ENCODE measurements around the gene CEL.

Gene CEL

GRCh38 chr9:133086894-133087293, 25.1 kb downstream of the CEL start:
- DNase-seq (ENCODE audit: low read depth), result no peak
- H3K4me3 ChIP-seq (ENCODE audit: low read depth, low read length), result no peak overlapping the region
- TF ChIP-seq CTCF (IDR thresholded peaks at IDR 0.05; ENCODE audit: insufficient read depth, low read depth, low read length, missing control alignments), result no peak

GRCh38 chr9:133087429-133088145, 25.8 kb downstream of the CEL start:
- DNase-seq (ENCODE audit: low read depth), result no peak
- no peak for TF ChIP-seq CTCF (IDR thresholded peaks at IDR 0.05; ENCODE audit: insufficient read depth, low read depth, low read length, missing control alignments)
- no peak overlapping the region for H3K4me3 ChIP-seq (ENCODE audit: low read depth, low read length)

- no peak for DNase-seq (ENCODE audit: low read depth)
- H3K4me3 ChIP-seq (ENCODE audit: low read depth, low read length), result no peak overlapping the region
- no peak for TF ChIP-seq CTCF (IDR thresholded peaks at IDR 0.05; ENCODE audit: insufficient read depth, low read depth, low read length, missing control alignments)
Measured at GRCh38 chr9:133088146-133088750, 26.5 kb downstream of the CEL start.

- DNase-seq (ENCODE audit: low read depth), result no peak
- no peak for TF ChIP-seq CTCF (IDR thresholded peaks at IDR 0.05; ENCODE audit: insufficient read depth, low read depth, low read length, missing control alignments)
- no peak overlapping the region for H3K4me3 ChIP-seq (ENCODE audit: low read depth, low read length)
Measured at GRCh38 chr9:133088756-133089155, 27.0 kb downstream of the CEL start.

- no peak for TF ChIP-seq CTCF (IDR thresholded peaks at IDR 0.05; ENCODE audit: insufficient read depth, low read depth, low read length, missing control alignments)
- H3K4me3 ChIP-seq (ENCODE audit: low read depth, low read length), result no peak overlapping the region
- peak; percentile 23 for DNase-seq (ENCODE audit: low read depth)
Measured at GRCh38 chr9:133089271-133089671, 27.5 kb downstream of the CEL start.

- no peak for TF ChIP-seq CTCF (IDR thresholded peaks at IDR 0.05; ENCODE audit: insufficient read depth, low read depth, low read length, missing control alignments)
Measured at GRCh38 chr9:133090187-133090586, 28.4 kb downstream of the CEL start.

More at GRCh38 chr9:133090187-133090586, 28.4 kb downstream of the CEL start:
- DNase-seq (ENCODE audit: low read depth), result no peak
- H3K4me3 ChIP-seq (ENCODE audit: low read depth, low read length), result no peak overlapping the region

Data from GM12865 (cell line).